ENCODE data around the gene GPALPP1.

DNA sequence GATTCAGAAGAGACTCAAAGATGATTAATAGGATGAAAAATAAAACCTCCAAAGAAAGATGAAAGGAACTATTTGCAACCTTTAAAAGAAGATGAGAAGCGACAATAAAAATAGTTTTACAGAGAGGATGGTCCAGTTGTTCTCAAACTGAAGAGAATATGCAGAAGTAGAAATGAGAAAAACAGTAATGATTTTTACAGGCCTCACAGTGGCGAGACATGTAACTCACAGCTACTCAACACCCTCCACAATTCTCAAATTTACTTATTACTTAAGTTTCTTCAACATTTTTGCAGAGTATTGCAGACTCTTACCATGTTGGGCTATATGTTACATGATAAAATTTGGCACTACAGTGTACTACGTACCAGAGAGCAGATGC lies 20.9 kb upstream of the GPALPP1 start:
- TF ChIP-seq, protein P1, sequence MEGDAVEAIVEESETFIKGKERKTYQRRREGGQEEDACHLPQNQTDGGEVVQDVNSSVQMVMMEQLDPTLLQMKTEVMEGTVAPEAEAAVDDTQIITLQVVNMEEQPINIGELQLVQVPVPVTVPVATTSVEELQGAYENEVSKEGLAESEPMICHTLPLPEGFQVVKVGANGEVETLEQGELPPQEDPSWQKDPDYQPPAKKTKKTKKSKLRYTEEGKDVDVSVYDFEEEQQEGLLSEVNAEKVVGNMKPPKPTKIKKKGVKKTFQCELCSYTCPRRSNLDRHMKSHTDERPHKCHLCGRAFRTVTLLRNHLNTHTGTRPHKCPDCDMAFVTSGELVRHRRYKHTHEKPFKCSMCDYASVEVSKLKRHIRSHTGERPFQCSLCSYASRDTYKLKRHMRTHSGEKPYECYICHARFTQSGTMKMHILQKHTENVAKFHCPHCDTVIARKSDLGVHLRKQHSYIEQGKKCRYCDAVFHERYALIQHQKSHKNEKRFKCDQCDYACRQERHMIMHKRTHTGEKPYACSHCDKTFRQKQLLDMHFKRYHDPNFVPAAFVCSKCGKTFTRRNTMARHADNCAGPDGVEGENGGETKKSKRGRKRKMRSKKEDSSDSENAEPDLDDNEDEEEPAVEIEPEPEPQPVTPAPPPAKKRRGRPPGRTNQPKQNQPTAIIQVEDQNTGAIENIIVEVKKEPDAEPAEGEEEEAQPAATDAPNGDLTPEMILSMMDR (conservative IDR thresholded peaks at IDR 0.05; ENCODE audit: low read depth, low read length), result no peak
- TF ChIP-seq FOS (IDR thresholded peaks at IDR 0.05; ENCODE audit: low read depth, low read length) (no peak), POLR2A (IDR thresholded peaks at IDR 0.05; ENCODE audit: low read depth, low read length) (no peak), CEBPB (IDR thresholded peaks at IDR 0.05; ENCODE audit: low read depth, low read length) (no peak), RFX5 (IDR thresholded peaks at IDR 0.05; ENCODE audit: low read depth, low read length) (no peak), MAZ (IDR thresholded peaks at IDR 0.05; ENCODE audit: borderline replicate concordance, low read depth, low read length) (no peak)

Measured in IMR-90 (cell line).